Measurements from ENCODE around the gene FAM20C.
"Not testable (repeated sequence)": the region's sequence is repeated elsewhere in the genome, so short reads cannot be mapped to it uniquely, and the experiment has no call there.

FAM20C gene

DNA sequence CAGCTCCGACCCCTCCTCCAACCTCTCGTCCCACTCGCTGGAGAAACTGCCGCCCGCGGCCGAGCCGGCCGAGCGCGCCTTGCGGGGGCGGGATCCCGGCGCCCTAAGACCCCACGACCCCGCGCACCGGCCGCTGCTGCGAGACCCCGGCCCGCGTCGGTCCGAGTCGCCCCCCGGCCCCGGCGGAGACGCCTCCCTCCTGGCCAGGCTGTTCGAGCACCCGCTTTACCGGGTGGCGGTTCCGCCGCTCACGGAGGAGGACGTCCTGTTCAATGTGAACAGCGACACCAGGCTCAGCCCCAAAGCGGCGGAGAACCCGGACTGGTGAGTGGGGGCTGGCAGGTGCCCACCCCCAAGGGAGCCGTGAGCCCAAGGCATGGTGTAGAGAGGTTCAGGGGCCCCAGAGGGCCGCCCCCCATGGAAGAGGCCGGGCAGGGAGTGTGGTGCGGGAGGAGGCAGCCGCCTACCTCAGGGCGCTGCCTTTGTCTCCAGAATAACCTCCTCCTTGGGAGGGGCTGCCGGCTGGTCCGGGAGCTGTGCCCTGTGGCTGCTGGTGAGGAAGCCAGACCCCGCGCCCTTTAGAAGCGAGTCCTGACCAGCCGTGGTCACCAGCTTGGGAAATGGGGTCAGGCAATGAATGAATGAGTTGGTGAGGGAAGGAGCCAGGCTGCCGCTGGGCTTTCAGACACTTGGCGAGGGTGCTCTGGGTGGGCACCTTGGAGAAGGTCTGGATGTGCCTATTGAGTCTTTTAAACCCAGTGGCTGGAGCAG, 1.3 kb downstream of the FAM20C start:
- no peak for DNase-seq

DNA sequence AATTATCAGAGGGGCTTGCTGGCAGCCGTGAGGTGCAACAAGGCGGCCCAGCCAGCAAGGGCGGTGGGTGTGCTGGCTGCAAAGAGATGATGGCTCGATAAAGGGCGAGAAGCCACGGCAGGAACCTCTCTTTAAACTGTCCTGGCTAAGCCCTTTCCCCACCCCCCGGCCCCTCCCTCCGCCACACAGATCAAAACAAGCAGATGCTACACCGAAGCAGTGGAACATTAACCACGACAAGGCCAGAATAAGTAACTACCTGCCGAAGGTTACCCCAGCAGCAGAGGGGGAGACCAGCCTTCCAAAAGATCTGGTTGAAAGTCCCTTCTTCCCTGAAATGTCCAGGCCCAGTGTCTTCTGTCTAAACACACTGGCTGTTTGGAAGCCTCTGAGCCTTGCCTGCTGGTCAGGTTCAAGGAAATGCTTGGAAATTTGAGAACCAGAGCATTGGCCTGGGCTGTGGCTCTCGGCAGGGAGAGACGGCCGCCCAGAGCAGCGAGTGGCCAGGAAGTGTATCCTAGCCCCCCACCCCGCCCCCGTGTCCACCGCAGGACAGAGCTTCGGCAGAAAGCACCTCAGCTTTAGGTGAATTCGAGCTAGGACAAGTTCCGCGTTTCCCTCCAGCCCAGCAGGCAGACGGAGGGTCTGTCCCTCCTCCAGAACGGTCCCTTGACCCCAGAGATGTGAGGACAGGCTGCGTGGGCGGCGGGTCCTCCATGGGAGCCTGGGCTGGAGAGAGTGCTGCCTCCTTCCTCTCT, 2.1 kb downstream of the FAM20C start:
- DNase-seq, result no peak

DNA sequence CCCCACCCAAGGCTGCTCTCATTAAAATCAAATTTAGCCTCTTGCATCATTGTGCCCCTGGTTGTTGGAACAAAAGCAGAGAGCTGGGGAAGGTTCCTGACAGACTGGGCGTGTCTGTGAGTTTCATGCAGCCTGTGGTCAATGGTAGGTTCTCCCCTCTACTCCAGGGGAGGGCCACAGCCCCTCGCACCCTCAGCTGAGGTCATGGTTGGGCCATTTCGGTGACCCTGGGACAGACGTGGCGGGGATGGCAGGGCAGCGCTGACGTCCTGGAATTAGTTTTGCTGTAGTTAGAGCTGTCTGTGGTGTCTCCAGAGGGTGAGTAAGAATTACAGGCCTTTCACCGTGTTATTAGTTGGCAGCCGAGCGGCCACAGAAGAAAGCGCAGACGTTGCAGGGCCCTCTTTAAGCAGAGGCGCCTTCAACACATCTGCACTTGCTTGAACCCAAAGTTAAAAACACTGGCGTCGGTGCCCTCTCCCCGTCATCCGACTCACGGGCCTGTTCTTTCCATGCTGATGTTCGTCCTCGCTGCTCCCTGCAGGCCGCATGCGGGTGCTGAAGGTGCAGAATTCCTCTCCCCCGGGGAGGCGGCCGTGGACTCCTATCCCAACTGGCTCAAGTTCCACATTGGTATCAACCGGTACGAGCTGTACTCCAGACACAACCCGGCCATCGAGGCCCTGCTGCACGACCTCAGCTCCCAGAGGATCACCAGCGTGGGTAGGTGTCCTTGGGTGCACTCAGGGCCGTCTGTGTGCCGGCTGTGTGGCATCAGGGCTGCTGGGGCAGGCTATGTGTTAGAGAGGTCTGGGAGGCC, 2.8 kb downstream of the FAM20C start:
- no peak for DNase-seq

DNA sequence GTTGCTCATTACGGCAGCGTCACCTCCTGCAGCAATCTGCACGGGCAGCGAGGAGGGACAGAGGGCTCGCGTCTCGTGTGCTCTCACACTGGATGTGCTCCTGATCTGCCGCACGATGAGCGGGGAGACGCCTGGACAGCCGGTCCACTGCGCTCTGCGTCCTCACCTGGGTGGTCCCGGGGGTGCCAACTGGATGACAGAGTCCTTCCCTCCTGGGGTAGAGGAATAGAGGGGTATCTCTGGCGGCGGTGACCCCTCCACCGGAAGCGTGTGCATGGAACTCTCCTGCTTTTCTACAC, 3.4 kb downstream of the FAM20C start:
- no peak for DNase-seq

DNA sequence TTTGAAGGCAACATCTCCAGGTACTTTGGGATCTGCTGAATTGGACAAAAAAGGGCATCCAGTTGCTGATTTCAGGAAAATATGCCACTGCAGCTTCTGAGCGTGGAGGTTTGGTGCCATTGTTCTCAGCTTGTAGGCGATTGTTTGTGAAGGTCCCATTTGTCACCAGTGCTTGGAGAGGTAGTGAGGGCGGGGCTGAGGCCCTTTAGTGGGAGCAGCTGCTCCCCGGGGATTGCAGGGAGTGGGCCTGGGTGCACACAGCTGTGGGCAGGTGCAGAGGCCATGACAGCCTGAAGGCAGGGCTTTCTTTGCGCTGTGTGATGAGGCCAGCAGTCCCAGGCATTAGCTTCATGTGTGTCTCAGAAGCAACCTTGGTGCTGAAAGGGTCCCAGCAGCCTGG, 3.9 kb downstream of the FAM20C start:
- DNase-seq, result no peak

DNA sequence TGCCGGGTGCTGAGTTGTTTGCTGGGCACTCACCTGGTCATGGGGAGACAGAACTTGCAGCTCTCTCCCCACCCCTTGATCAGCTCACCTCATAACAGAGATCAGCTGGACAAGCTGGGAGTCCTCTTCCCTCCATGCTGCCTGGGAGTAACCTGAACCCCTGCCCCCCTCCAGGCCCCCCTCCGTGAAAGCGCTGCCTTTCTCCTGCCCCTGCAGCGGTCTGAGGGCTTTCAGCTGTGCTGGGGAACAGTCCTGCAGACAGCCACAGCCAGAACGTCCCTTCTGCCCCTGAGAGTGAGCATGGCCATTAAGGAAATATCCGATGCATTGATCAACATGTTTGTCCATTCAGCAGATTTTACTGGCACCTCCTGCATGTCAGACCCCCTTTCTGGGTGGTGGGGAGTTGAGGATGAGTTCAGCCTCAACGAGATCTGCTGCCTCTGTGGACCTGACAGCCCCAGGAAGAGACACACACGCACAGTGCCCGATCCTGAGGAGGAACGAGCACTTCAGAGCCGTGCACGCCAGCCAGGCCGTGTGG, 4.5 kb downstream of the FAM20C start:
- DNase-seq, result no peak

DNA sequence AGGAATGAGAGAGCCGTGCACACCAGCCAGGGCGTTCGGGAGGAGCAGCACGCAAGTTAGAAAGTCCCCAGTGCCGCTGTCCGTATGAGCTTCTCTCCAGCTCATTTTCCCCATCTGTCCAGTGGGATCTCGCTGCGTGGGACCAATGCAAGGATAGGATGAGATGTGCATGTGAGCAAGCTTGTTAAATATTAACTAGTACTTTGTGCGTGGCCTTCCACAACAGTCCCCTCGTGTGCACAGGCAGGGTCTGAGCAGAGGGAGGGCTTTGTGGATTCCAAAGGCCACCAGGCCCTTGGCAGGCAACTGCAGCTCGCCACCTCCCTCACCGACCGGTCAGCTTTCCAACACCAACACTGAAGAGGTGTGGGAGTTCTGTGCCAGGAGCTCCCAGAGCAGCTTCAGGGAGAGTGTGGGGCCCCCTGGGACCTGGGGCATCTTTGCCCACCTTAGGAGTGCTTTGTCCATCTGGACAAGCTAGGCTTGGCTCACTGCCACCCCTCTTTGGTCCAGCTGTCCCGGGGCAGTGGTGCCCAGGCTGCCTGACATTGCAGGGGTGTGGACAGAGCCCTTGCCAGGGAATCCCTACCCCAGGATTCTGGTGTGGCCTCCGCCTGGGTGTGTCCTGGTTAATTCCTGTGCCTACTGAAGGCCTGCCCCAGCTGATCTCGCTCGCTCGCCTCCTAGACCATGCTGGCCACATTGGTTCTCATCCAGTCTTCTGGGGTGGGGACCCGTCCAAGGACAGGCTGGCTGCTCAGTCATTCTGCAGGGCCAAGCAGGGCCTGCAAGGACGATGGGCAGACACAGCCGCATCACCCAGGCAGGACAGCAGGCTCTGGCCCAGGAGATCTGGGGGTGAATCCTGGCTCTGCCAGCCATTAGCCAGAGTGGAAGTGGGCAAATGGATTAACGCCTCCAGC, 5.3 kb downstream of the FAM20C start:
- no peak for DNase-seq

DNA sequence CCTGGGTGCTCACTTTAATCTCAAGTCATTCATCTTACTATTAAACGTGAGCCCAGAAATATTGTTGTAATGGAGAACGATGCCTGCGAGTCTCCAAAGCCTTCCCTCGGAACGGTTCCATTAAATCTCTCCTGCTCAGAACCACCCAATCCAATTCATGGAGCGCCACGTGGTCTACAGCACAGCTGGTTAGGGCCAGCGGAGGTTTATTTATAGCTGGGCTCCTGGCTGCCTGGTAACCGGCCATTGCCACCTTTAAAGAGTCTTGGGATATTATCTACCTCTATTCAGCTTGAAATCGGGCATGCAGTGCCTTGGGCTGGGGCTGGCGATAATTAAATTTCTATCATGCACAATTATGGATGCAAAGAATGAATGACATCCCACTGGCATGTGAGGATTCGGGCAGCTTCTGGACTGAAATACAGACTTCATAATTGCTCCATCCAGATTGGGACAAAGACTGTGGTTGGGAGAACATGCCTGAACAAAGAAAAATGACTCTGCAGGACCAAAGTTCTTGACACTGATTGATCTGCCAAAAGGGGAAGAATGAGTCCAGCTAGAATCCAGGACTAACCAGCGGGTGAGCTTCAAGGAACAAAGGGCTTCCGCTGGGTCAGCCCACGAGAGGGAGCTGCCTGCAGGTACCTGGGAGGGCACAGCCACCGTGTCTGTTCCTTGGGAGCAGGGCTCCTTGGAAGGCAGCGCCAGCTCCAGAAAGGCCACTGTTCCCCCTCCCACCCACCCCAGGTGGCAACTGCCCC, 7.3 kb downstream of the FAM20C start:
- no peak for DNase-seq

DNA sequence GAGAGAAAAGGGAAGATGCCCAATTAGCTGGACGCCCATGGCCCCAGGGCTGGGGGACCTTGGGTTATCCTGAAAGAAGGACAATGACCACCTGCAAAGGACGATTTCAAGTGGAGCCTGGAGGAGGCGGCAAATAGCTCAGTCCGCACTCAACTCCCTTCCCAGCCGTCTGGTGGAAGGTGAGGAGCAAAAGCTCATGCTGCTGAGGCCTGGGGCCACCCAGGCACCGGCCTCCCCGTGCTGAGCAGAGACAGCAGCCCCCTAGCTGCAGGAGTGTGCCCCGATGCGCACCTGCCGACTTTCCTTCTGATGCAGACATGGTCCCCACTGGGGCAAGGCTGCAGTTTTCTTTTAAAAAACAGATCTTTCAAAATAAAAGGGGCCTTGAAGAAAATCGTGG, 7.9 kb downstream of the FAM20C start:
- no peak for DNase-seq

DNA sequence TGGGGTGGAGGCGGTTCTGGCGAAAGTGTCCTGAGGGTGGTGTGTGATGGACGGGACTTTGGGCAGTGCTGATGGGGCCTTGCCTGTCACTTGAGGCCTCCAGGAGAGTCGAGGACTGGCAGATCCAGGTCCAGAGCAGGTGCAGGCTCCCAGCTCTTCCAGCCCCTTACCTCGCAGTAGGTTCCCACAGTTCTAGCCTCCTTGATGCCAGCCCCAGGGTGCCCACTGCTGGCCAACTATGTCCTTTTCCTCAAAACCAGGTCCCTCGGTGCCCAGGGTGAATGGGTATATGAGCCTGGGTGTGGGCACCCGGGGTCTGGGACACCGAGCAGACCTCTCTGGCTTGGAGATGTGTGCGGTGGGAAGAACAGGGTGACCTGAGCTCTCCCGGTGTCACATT, 8.3 kb downstream of the FAM20C start:
- DNase-seq, result no peak

DNA sequence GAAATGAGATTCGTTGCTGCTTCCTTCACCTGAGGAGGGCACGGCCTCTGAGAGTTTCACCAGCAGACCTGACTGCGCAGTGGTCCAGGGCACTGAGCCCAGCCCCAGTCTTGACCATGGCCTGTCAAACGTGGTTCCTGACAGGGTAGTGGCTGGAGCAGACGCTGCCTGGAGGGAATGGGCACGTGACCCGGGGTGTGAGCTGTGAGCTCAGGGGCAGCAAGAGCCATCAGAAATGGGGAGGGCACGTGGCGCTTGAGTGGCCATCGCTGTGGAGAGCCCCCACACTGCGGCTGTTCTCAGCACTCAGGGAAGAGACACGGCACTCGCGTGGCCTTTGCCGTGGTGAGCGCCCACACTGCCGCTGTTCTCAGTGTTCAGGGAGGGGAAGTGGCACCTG, 12.0 kb downstream of the FAM20C start:
- DNase-seq, result no peak

DNA sequence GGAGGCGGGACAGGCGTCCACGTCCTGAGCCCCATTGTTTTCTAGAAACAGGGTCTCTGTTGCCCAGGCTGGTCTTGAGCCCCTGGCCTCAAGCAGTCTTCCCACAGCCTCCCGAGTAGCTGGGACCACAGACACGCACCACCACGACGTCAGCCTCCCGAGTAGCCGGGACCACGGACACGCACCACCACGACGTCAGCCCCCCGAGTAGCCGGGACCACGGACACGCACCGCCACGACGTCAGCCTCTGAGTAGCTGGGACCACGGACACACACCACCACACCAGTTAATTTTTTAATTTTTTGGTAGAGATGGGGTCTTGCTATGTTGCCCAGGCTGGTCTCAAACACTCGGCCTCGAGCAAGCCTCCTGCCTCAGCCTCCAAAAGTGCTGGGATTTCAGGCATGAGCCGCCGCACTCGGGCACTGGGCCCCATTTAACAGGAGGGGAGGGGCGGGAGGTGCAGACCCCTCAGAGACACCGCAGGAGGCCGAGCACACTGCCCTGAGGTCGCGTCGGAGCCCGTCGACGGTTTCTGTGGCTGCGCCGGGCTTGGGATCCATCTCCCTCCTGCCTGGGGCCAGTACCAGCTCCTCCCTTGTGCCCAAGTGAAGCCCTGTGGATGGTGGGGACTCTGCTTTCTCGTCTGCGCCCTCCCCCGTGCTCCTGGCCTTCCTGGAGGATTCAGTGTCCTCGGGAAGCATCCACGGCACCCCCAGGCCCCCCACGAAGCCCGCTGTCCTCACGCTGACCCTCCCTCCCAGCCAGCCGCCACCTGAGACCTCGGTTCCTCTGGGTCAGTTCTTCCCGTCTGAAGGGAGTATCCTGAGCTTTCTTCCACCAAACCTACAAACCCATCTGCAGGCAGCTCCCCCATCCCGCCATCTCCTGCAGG, 13.0 kb downstream of the FAM20C start:
- no peak for DNase-seq

DNA sequence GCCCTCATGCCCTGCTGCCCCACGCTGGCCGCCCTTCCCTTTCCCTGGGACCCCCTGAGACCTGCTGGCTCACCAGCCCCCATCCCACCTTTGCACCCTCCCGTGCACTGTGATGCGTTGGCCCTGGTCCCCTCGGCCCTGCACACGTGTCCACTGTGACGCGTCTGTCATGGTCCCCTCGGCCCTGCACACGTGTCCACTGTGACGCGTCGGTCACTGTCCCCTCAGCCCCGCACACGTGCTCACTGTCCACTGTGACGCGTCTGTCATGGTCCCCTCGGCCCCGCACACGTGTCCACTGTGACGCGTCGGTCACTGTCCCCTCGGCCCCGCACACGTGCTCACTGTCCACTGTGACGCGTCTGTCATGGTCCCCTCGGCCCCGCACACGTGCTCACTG, 14.0 kb downstream of the FAM20C start:
- DNase-seq, result not testable (repeated sequence)

DNA sequence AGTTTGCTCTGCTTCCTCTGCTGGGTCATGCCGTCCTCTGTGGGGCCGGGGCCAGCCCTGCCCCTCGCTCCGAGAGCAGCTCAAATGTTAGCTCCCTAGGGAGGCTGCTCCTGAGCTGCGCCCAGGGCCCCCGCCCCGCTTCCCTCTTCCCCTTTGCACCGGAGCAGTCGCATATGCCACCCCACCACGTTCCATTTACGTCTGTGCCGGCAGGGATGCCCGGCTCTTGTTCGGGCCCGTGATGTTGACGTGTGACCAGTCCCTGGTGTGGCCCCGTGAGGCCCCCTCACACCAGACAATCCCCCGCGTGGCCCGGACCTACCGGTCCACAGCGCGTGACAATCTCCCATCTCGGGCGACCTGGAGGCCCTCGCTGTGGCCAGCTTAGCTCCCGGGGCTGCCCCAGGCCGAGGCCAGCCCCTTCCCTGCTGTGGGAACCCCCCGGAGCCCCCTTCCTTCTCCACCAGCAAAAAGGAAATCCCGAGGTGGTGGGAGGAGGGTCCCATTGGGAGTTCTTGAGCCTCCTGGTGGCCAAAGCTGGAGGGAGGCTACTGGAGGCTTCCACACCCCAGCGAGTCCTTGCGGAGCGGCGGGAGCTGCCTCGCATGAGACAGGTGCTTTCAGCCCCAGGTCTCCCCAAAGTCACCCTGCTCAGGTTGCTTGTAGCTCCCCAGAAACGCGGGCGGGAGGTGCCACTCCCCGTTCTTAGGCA, 15.2 kb downstream of the FAM20C start:
- DNase-seq, result no peak

DNA sequence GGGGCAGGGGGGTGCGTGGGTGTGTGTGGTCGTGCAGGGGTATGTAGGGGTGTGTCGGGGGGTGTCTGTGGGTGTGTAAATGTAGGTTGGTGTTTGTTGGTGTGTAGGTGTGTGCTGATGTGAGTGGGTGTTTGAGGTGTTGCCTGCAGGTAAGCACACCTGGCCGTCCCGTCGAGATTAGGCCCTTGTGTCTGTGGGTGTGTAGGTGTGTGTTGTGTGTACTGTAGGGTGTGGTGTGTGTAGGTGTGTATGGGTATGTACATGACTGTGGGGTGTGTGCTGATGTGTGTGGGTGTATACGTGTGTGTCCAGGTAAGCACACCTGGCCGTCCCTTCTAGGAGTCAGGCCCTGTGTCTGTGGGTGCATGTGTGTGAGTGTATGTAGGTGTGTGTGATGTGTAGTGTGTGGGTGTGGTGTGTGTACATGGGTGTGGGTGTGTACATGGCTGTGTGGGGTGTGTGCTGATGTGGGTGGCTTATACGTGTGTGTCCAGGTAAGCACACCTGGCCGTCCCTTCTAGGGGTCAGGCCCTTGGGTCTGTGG, 15.8 kb downstream of the FAM20C start:
- DNase-seq, result no peak

DNA sequence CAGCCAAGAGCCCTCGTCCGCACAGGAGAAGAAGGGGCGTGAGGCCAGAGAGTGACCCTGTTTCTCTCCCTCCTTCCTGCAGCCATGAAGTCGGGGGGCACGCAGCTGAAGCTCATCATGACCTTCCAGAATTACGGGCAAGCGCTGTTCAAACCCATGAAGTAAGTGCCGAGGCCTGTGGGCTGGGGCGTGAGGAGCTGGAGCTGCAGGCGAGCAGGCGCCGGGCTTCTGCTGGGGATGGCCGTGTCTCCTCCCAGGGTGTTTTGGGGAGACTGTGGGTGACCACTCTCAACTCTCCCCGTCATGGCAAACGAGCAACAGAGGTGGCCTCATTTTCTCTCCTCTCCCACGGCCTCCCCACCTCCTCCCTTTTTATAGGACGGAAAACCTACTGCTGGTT, 16.4 kb downstream of the FAM20C start:
- no peak for DNase-seq

DNA sequence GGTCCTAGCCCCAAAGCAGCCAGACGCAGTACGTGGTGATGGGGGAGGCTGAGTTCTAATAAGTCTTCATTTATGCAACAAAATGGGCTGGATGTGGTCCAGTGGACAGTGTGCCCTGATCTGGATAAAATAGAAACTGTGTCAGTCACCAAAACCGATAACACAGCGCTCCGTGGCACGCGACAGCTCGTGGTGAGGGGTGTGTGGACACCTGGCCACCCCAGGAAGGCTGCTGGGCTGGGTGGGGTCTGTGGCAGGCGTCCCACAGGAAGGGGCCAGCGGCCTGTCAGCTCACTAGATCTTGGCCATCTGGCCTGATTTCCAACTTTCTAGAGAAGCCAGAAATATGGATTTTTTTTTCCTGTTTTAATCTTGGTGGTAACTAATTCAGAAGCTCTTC, 17.0 kb downstream of the FAM20C start:
- no peak for DNase-seq

DNA sequence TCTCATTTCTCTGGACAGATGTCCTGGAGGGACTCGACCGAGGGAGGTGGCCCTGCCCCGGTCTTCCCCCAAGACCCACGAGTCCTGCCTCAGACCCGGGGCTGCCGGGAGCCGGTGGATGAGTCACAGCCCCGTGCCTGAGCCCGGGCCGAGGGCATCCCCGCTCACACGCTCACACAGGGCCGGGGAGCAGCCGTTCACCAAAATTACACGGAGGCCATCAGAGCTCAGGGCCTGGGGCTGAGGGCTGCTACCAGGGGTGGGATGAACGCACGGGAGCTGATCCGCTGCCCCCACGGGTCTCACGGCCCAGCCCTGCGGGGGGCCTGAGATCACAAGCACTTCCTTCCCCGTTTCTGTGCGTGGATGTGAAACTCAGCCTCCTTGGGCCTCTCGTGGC, 17.5 kb downstream of the FAM20C start:
- DNase-seq, result peak in 1 of 2 donors; percentile 28

DNA sequence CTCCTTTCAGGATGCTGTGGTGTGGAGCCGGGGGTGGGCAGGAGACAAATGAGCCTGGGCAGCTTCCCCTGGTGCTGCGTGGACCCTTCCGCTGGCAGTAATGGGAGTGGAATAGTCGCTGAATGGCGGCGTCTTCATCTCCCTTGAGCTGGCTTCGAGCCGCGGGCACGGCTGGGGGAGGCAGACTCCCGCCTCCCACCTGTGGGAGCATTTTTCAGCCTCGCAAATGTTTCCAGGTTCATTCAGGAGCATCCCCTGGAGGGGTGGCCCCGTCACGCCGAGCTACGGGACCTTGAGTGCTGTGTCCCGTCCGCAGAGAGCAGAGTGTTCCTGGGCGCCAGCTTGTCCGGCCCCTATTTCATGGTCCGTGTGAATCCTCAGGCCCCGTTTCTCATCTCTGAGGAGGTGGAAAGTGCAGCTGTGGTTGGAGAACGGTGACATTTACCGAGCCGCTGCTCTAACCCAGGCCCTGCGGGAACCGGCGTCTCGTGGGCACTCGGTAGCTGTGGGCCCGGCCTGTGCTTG, 18.1 kb downstream of the FAM20C start:
- no peak for DNase-seq
